Hepatocyte (in vitro differentiated cells): ENCODE data around the gene ERBB4.

Experiments
- CTCF ChIP-seq: fragments of 200-600 bp; sonication (generic); IDR thresholded peaks from 2 replicates; pipeline ENCODE4 v1.5.1; 2016; ENCODE audit warnings: antibody characterized with exemption, mild to moderate bottlenecking; ENCODE audit not compliant: poor library complexity
- EZH2 ChIP-seq: fragments of 200-600 bp; sonication (generic); IDR thresholded peaks from 2 replicates; pipeline ENCODE4 v1.6.1; 2016; ENCODE audit warnings: antibody characterized with exemption, mild to moderate bottlenecking, borderline replicate concordance
- EZH2phosphoT487 ChIP-seq: fragments of 200-600 bp; sonication (generic); IDR thresholded peaks from one replicate; pipeline ENCODE4 v1.6.1; 2018; ENCODE audit warnings: antibody characterized with exemption, mild to moderate bottlenecking, low read depth, moderate library complexity; ENCODE audit not compliant: unreplicated experiment, severe bottlenecking

- TF ChIP-seq CTCF (no peak), EZH2 (no peak), EZH2phosphoT487 (no peak)
Observed at GRCh38 chr2:212064318-212064717, 474.3 kb downstream of the ERBB4 start.
